T-helper 17 cell (primary cell): ENCODE measurements around the gene PHETA1. TPM values are rescaled to one million over a fixed set of nuclear protein-coding genes. Genes with fewer than 3 reads are reported as not detected.

Experiments used
- total RNA-seq, 4 donors: library from RNA in 2 of 4; stranded (reverse) in 2 of 4; gene quantifications; one replicate each; pipeline ENCODE4 v1.2.3 and lab custom pipeline; 2022 to 2026

PHETA1 gene
- total RNA-seq, 2 donors from 2014 or later, result 2.1 to 2.5 TPM

Other genes starting within 250 kb of the PHETA1 start
- 10 to 100 TPM; 38.7 to 39.3 TPM for gene SH2B3, start 36.8 kb upstream of the PHETA1 start, total RNA-seq
- gene ATXN2, start 230.2 kb upstream of the PHETA1 start, total RNA-seq, result 10 to 100 TPM; 47.6 to 48.8 TPM